HepG2 (cell line): ENCODE results near the gene TPPP2. TPM values are rescaled to one million over a fixed set of nuclear protein-coding genes. Genes with fewer than 3 reads are reported as not detected.

ENCODE experiments used
- ADNP ChIP-seq: sonication (generic); formaldehyde crosslinking; IDR thresholded peaks from 2 replicates; pipeline ENCODE4 v1.4.0; 2020; ENCODE audit warnings: missing genetic modification reagents
- HHEX ChIP-seq: IDR thresholded peaks from 2 replicates; pipeline ENCODE4 v1.6.1; 2016; ENCODE audit warnings: control low read depth
- KAT2B ChIP-seq: fragments of 150-350 bp; IDR thresholded peaks from 2 replicates; pipeline ENCODE4 v1.6.1; 2014; ENCODE audit warnings: low read depth, low read length, borderline replicate concordance
- POLR2G ChIP-seq: fragments of 200-400 bp; formaldehyde crosslinking; IDR thresholded peaks from 2 replicates; pipeline ENCODE4 v1.6.1; 2018; ENCODE audit warnings: mild to moderate bottlenecking, low read depth, low read length, moderate library complexity
- ZMYM2 ChIP-seq: sonication (generic); formaldehyde crosslinking; IDR thresholded peaks from 2 replicates; pipeline ENCODE4 v1.8.0; 2022; ENCODE audit warnings: mild to moderate bottlenecking, missing genetic modification reagents
- ZMYM4 ChIP-seq: sonication (generic); formaldehyde crosslinking; IDR thresholded peaks from 2 replicates; pipeline ENCODE4 v1.8.1; 2023; ENCODE audit warnings: mild to moderate bottlenecking, missing genetic modification reagents
- ZNF207 ChIP-seq: fragments of 450-650 bp; IDR thresholded peaks from 2 replicates; pipeline ENCODE4 v1.6.1; 2016; ENCODE audit warnings: antibody characterized with exemption, borderline replicate concordance
- ZNF232 ChIP-seq: sonication (generic); formaldehyde crosslinking; IDR thresholded peaks from 2 replicates; pipeline ENCODE4 v1.4.0; 2020; ENCODE audit warnings: missing genetic modification reagents, borderline replicate concordance
- ZNF343 ChIP-seq: sonication (generic); formaldehyde crosslinking; IDR thresholded peaks from 2 replicates; pipeline ENCODE4 v1.4.0; 2020; ENCODE audit warnings: mild to moderate bottlenecking, missing genetic modification reagents
- ZNF678 ChIP-seq: sonication (generic); formaldehyde crosslinking; IDR thresholded peaks from 2 replicates; pipeline ENCODE4 v1.4.0; 2020; ENCODE audit warnings: mild to moderate bottlenecking, missing genetic modification reagents
- ZNF7 ChIP-seq: IDR thresholded peaks from 2 replicates; pipeline ENCODE4 v1.6.1; 2016; ENCODE audit warnings: missing biosample characterization, missing genetic modification reagents
- ZNF724P ChIP-seq: sonication (generic); formaldehyde crosslinking; IDR thresholded peaks from 2 replicates; pipeline ENCODE4 v1.8.0; 2022; ENCODE audit warnings: missing genetic modification reagents, borderline replicate concordance
- ZNF746 ChIP-seq: sonication (generic); formaldehyde crosslinking; IDR thresholded peaks from 2 replicates; pipeline ENCODE4 v1.8.0; 2022; ENCODE audit warnings: mild to moderate bottlenecking, missing genetic modification reagents
- polyA plus RNA-seq, 8 experiments: library from polyadenylated mRNA; depleted of rRNA in 3 of 8; stranded (reverse) in 7 of 8; unstranded in 1 of 8; fragments of >200 nt; fragmentation: Illumina TruSeq in 4 of 8; extraction: Trizol in 4 of 8; gene quantifications; 2 replicates each; pipeline versions ENCODE4 v1.2.1 to v1.2.3, GENCODE V29; 2011 to 2016; ENCODE audit warnings: low read depth in 4 of 8, missing spikeins in 1 of 8, mixed read lengths in 1 of 8; ENCODE audit not compliant: insufficient read depth in 1 of 8
- total RNA-seq, 5 experiments: library from RNA; depleted of rRNA; stranded (reverse); fragments of >200 nt; fragmentation: Illumina TruSeq; extraction: Trizol; gene quantifications; 2 replicates each; pipeline ENCODE4 v1.2.3, GENCODE V29; 2016; ENCODE audit warnings: low read depth in 1 of 5
- TF ChIP-seq, protein P1 (sequence below): sonication (generic); formaldehyde crosslinking; IDR thresholded peaks from 2 replicates; pipeline ENCODE4 v1.4.0; 2020; ENCODE audit warnings: missing genetic modification reagents, borderline replicate concordance
- TF ChIP-seq, protein P2 (sequence below): sonication (generic); formaldehyde crosslinking; IDR thresholded peaks from 2 replicates; pipeline ENCODE4 v1.4.0; 2020; ENCODE audit warnings: missing genetic modification reagents, borderline replicate concordance
- TF ChIP-seq, protein P3 (sequence below): sonication (generic); formaldehyde crosslinking; conservative IDR thresholded peaks from 2 replicates; pipeline ENCODE4 v1.4.0; 2020; ENCODE audit warnings: missing genetic modification reagents
- TF ChIP-seq, protein P4 (sequence below): sonication (generic); formaldehyde crosslinking; IDR thresholded peaks from 2 replicates; pipeline ENCODE4 v1.5.1; 2020; ENCODE audit warnings: missing genetic modification reagents, mild to moderate bottlenecking, borderline replicate concordance

The TPPP2 gene
- total and polyA plus RNA-seq, 2 of the 13 experiments (the other 11 are each of a cell fraction or from before 2014, with no cell fraction given), result 0.58 to 4.2 TPM

DNA sequence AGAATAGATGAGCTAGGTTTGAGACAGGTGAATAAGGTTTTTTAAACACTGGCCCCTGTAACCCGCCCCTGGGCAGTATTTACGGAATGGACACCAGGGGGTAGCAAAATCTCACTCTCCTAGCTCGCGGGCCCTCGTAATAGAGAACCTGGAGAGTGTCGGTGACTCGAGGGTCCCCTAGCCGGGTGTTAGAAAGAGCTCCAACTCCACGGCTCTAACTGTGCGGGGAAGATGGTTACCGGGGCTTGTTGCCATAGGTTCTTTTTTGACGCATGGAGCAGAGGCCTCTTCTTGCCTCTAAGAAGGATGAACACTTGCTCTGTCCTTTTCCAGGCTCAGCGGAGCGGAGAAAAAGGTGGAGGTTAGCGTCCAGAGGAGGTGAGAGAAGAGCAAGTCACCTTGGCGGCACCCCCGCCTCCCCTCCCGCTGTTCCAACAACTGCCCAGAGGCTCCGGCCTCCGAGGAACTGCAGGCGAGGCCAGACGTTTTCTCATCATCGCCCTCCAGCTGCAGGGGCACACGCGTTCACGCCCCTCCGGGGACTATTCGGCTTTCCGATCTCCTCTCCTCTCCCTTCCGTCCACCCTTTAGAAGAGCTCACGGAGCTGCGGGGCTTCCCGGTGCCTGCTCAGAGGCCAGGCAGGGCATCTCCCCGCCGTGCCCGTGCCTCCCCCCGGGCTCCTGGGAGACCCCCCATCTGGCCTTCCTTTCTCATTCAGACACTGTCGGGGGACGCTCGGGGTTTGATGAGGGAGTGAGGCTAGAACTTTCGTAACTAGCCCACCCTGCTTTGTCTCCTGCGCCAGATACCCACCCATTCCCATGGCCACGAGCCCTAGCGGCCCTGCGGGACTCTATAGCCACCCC is 38.7 kb downstream of the TPPP2 start (continued):
- TF ChIP-seq, protein P1, sequence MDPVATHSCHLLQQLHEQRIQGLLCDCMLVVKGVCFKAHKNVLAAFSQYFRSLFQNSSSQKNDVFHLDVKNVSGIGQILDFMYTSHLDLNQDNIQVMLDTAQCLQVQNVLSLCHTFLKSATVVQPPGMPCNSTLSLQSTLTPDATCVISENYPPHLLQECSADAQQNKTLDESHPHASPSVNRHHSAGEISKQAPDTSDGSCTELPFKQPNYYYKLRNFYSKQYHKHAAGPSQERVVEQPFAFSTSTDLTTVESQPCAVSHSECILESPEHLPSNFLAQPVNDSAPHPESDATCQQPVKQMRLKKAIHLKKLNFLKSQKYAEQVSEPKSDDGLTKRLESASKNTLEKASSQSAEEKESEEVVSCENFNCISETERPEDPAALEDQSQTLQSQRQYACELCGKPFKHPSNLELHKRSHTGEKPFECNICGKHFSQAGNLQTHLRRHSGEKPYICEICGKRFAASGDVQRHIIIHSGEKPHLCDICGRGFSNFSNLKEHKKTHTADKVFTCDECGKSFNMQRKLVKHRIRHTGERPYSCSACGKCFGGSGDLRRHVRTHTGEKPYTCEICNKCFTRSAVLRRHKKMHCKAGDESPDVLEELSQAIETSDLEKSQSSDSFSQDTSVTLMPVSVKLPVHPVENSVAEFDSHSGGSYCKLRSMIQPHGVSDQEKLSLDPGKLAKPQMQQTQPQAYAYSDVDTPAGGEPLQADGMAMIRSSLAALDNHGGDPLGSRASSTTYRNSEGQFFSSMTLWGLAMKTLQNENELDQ (CRISPR knock-in tag), result no peak
- TF ChIP-seq, protein P2, sequence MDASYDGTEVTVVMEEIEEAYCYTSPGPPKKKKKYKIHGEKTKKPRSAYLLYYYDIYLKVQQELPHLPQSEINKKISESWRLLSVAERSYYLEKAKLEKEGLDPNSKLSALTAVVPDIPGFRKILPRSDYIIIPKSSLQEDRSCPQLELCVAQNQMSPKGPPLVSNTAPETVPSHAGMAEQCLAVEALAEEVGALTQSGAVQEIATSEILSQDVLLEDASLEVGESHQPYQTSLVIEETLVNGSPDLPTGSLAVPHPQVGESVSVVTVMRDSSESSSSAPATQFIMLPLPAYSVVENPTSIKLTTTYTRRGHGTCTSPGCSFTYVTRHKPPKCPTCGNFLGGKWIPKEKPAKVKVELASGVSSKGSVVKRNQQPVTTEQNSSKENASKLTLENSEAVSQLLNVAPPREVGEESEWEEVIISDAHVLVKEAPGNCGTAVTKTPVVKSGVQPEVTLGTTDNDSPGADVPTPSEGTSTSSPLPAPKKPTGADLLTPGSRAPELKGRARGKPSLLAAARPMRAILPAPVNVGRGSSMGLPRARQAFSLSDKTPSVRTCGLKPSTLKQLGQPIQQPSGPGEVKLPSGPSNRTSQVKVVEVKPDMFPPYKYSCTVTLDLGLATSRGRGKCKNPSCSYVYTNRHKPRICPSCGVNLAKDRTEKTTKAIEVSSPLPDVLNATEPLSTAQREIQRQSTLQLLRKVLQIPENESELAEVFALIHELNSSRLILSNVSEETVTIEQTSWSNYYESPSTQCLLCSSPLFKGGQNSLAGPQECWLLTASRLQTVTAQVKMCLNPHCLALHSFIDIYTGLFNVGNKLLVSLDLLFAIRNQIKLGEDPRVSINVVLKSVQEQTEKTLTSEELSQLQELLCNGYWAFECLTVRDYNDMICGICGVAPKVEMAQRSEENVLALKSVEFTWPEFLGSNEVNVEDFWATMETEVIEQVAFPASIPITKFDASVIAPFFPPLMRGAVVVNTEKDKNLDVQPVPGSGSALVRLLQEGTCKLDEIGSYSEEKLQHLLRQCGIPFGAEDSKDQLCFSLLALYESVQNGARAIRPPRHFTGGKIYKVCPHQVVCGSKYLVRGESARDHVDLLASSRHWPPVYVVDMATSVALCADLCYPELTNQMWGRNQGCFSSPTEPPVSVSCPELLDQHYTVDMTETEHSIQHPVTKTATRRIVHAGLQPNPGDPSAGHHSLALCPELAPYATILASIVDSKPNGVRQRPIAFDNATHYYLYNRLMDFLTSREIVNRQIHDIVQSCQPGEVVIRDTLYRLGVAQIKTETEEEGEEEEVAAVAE (CRISPR knock-in tag), result peak; percentile 41; the same call in 1 of the 2 replicates
- TF ChIP-seq POLR2G (peak; percentile 18; the same call in 1 of the 2 replicates), ZNF746 (CRISPR knock-in tag) (peak; percentile 21; the same call in 1 of the 2 replicates), ADNP (CRISPR knock-in tag) (no peak), ZMYM4 (CRISPR knock-in tag) (no peak), ZNF232 (peak; percentile 56; the same call in 1 of the 2 replicates), ZNF207 (no peak), ZNF7 (CRISPR knock-in tag) (no peak), ZNF678 (no peak), ZNF343 (CRISPR knock-in tag) (0 out of 2 replicates have a peak, but pooled peaks have one; percentile 20), KAT2B (0 out of 2 replicates have a peak, but pooled peaks have one; percentile 9), HHEX (CRISPR knock-in tag) (no peak), ZNF724P (CRISPR knock-in tag) (no peak), ZMYM2 (CRISPR knock-in tag) (peak; percentile 62)
- TF ChIP-seq, protein P3, sequence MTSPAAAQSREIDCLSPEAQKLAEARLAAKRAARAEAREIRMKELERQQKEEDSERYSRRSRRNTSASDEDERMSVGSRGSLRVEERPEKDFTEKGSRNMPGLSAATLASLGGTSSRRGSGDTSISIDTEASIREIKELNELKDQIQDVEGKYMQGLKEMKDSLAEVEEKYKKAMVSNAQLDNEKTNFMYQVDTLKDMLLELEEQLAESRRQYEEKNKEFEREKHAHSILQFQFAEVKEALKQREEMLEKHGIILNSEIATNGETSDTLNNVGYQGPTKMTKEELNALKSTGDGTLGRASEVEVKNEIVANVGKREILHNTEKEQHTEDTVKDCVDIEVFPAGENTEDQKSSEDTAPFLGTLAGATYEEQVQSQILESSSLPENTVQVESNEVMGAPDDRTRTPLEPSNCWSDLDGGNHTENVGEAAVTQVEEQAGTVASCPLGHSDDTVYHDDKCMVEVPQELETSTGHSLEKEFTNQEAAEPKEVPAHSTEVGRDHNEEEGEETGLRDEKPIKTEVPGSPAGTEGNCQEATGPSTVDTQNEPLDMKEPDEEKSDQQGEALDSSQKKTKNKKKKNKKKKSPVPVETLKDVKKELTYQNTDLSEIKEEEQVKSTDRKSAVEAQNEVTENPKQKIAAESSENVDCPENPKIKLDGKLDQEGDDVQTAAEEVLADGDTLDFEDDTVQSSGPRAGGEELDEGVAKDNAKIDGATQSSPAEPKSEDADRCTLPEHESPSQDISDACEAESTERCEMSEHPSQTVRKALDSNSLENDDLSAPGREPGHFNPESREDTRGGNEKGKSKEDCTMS, result no peak
- TF ChIP-seq, protein P4, sequence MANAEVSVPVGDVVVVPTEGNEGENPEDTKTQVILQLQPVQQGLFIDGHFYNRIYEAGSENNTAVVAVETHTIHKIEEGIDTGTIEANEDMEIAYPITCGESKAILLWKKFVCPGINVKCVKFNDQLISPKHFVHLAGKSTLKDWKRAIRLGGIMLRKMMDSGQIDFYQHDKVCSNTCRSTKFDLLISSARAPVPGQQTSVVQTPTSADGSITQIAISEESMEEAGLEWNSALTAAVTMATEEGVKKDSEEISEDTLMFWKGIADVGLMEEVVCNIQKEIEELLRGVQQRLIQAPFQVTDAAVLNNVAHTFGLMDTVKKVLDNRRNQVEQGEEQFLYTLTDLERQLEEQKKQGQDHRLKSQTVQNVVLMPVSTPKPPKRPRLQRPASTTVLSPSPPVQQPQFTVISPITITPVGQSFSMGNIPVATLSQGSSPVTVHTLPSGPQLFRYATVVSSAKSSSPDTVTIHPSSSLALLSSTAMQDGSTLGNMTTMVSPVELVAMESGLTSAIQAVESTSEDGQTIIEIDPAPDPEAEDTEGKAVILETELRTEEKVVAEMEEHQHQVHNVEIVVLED (CRISPR knock-in tag), result peak; percentile 47; the same call in 1 of the 2 replicates
